Stimulated activated CD8-positive, alpha-beta memory T cell treated with anti-CD3 and anti-CD28 coated beads, Interleukin-7, amount 100 ng/mL, for 1 hour (primary cell): ENCODE measurements around the gene STK17A.
"Not testable (repeated sequence)": the region's sequence is repeated elsewhere in the genome, so short reads cannot be mapped to it uniquely, and the experiment has no call there.

ENCODE experiments used
- DNase-seq, 2 donors: peaks; one replicate each; pipeline ENCODE4 v3.0.0-alpha.2; 2020; ENCODE audit warnings: low read depth in 2 of 2

The STK17A gene

GRCh38 chr7:43568529-43568928 is 14.4 kb upstream of the STK17A start:
- no peak for DNase-seq

- no peak for DNase-seq
Observed at GRCh38 chr7:43569424-43569823, 13.5 kb upstream of the STK17A start.

DNA sequence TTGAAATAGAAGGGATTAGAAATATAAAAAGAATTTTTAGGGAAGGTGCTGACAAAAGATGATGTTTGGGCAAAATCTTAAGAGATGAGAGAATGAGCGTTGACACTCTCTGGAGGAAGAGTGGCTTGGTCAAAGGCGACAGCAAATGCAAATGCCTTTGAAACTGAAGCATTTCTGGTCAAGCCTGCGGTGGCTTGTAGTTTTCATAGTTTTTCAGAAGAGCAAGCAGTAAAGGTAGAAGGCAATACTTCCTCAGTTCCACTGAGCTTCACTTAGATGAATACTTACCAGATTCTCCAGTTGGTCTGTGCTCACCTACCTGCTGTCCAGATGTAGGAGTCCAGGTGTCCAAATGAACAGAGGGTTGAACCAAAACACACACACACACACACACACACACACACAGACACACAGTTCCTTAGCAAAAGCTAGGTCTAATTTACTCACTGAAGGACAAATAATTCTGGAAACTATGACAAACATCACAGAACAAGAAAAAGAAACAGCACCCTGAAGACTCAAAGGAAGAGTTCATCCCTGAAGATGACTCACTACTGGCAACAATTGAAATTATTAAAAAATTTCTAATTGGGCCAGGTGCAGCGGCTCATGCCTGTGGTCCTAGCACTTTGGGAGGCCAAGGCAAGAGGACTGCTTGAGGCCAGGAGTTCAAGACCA is 12.1 kb upstream of the STK17A start:
- DNase-seq: no peak

GRCh38 chr7:43572516-43573049 is 10.3 kb upstream of the STK17A start:
- no peak for DNase-seq

DNA sequence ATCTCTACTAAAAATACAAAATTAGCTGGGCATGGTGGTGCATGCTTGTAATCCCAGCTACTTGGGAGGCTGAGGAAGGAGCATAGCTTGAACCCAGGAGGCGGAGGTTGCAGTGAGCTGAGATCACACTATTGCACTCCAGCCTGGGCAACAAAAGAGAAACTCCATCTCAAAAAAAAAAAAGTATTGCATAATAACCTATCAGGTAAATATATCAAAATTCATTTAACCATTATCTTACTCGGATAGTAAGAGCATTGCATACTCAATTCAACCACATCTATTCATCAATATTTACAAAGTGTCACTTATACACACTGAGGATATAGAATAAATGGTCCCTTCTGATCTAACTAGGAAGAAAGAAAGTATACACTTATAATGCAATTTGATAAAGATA is 9.1 kb upstream of the STK17A start:
- not testable (repeated sequence) for DNase-seq

DNA sequence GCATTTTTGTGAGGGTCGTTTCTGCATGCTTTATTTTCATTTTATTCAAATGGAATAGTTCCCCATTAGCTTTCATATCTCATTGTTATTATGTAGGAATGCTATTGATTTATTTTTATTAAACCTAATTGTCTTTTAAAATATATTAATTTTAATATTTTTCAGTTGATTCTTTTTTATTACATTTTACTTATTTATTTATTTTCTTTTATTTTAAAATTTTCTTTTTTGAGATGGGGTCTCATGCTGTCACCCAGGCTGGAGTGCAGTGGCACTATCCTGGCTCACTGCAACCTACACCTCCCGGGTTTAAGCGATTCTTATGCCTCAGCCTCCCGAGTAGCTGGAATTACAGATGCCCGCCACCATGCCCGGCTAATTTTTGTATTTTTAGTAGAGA is 7.4 kb upstream of the STK17A start:
- DNase-seq: no peak

DNA sequence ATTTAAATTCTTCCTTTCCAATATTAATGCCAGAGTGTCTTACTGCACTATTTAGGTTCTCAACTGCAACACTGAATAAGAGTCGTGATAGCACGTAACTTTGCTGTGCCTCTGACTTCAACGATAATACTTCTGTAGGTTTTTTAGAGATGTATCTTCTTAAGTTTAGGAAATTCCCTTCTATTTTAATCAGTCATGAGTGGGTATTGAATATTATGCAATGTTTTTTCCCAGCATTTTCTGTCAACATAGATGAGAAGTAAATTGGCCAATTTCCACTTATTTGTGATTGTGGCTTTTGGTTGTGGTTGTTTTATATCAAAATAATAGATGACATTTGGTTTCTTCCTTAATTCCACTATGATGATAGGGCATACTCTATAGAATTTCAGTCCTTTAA is 6.7 kb upstream of the STK17A start:
- DNase-seq: no peak

DNA sequence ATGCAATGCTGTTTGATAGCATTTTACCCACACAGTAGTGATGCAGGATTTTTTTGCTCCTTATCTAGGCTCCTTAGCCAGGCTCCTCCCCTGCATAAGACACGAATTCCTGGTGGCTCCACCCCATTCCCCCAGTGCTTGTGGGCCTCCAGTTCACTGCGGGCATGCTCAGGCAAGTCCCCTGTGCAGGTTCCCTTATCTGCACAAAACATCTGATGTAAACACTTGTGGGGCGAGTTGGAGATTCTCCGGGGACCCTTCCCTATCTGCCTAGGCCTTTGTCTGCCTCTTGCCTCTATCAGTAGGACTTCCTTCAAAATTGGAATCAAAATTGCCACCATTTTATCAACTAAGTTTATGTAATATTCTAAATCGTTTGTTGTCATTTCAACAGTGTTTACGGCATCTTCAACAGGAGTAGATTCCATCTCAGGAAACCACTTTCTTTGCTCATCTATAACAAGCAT is 5.4 kb upstream of the STK17A start:
- DNase-seq: no peak

GRCh38 chr7:43583424-43584194 is 701 bp downstream of the STK17A start:
- peak; percentile 31 to 39 for DNase-seq

DNA sequence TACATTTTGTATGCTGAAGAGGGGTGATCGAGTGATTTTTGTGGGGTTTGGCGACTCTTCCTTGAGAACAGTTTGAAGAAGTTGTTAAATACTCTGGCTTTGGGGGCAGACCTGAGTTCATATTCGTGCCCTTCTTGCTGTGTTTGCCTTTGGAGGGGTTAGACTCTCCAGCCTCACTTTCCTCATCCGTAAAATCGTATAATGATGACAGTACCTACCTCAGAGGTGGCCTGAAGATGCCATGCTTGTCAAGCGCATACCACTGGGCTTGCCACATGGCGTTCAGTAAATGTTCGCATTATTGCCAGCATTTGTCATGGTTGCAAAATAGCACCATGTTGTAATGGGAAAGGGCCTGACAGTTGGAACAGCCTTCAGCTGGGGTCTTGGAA is 1.3 kb downstream of the STK17A start:
- DNase-seq: no peak

DNA sequence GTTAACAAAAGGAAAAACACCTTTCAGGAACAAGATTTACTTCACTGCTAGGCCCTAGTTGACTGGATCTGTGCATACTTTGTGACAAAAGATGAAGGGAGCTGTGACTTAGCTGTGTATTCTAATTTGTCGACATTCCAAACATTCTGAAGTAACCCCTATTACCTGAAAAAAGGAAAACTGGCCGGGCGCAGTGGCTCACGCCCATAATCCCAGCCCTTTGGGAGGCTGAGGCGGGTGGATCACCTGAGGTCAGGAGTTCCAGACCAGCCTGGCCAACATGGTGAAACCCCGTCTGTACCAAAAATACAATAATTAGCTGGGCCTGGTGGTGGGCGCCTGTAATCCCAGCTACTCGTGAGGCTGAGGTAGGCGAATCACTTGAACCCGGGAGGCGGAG is 1.8 kb downstream of the STK17A start:
- DNase-seq: not testable (repeated sequence)

DNA sequence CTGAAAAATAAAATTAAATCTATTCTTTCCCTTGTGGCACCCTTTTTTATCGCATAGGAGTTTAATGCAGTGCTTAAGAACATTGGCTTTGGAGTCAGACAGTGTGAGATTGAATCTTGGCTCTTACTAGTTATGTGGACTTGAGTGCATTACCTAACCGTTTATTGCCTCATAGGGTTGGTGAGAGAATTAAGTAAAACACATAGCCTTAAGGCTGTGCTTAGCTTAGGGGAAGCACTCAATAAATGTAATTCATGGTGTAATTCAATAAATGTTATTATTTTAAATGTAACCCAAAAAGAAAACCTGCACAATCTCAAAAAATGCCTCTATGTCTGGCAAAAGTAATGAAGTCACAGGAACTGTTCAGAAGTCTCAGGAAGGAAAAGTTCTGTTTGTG is 2.7 kb downstream of the STK17A start:
- DNase-seq: no peak

DNA sequence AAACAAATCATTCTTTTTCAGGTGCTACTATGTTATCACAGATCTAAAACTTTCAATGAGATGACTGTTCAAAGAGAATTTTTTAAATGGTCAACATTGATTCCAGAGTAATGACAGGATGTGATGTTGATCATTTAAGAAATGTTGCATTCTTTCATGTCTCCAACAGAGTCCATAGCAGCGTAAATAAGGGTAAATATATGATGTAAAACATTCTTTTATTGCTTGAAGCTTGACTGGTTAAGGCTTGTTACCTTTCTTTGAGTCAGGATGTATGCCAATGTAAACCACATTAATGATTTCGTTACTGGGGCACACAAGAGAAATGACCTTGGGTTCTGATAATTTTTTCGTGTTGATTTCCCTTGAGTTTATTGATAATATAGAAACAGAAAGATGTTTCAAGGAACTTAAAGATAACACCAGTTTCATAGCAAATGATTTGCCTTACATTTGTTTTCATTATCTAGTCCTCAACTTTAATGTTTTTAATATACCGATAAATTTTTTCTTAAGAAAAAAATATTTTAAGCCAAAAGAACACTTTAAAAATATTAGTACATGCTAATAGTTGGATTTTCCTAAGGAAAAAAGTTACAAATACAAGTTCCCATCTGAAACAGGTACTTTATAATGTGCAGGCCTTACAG is 3.5 kb downstream of the STK17A start:
- DNase-seq: no peak

- DNase-seq: no peak
Observed at GRCh38 chr7:43588477-43589132, 5.7 kb downstream of the STK17A start.

GRCh38 chr7:43589133-43589478 is 6.2 kb downstream of the STK17A start:
- no peak for DNase-seq

- no peak for DNase-seq
Observed at GRCh38 chr7:43589728-43590127, 6.8 kb downstream of the STK17A start.

- DNase-seq: no peak
Observed at GRCh38 chr7:43590862-43591557, 8.1 kb downstream of the STK17A start.

GRCh38 chr7:43591558-43592180 is 8.8 kb downstream of the STK17A start:
- DNase-seq: no peak

DNA sequence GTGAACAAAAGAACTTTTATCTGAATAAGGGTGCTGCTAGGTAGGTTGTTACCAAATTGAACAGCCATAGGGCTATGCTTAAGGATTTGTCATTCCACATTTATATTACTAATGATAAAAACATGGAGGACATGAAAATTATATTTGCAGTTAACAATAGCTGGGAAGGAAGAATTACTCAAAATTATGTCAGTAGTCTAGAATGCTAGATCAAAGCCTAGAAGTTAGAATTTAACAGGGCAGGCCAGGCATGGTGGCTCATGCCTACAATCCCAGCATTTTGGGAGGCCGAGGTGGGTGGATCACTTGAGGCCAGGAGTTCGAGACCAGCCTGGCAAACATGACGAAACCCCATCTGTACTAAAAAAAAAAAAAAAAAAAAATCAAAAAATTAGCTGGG is 9.4 kb downstream of the STK17A start:
- no peak for DNase-seq

- DNase-seq: no peak
Observed at GRCh38 chr7:43593010-43593409, 10.1 kb downstream of the STK17A start.

- DNase-seq: no peak
Observed at GRCh38 chr7:43594020-43594419, 11.1 kb downstream of the STK17A start.
